GM23338 (cell line): ENCODE results near the gene DYNLT4. TPM values are rescaled to one million over a fixed set of nuclear protein-coding genes. Genes with fewer than 3 reads are reported as not detected.
A peak's percentile ranks its signal among the peaks of the same experiment; 100 is the strongest.

Experiments
- ATAC-seq: fragments of 200-7000 bp; cut with Tn5 transposase; 3 replicates; pipeline ENCODE4 v1.9.1; 2020
- DNase-seq: peaks from one replicate; pipeline ENCODE4 v3.0.0-alpha.2; 2015; ENCODE audit warnings: low spot score
- H2AFZ ChIP-seq: fragments of 200-600 bp; sonication (generic); 2 replicates; pipeline ENCODE4 v1.8.0; 2016; ENCODE audit warnings: antibody characterized with exemption, mild to moderate bottlenecking, moderate library complexity
- H3F3A ChIP-seq: fragments of 200-600 bp; sonication (generic); replicated peaks from 2 replicates; pipeline ENCODE4 v1.8.0; 2017; ENCODE audit warnings: antibody characterized with exemption, mixed run types, low read depth
- H3K27ac ChIP-seq: fragments of 200-600 bp; sonication (generic); 2 replicates; pipeline ENCODE4 v1.6.1; 2016; ENCODE audit warnings: low read depth
- H3K27me3 ChIP-seq: fragments of 200-600 bp; sonication (generic); 2 replicates; pipeline ENCODE4 v1.8.0; 2016; ENCODE audit warnings: mild to moderate bottlenecking, mixed run types, moderate library complexity; ENCODE audit not compliant: insufficient read depth
- H3K36me3 ChIP-seq: fragments of 200-600 bp; sonication (generic); 2 replicates; pipeline ENCODE4 v1.8.0; 2016; ENCODE audit warnings: mild to moderate bottlenecking; ENCODE audit not compliant: insufficient read depth
- H3K4me1 ChIP-seq: fragments of 200-600 bp; sonication (generic); 2 replicates; pipeline ENCODE4 v1.8.0; 2016; ENCODE audit warnings: mild to moderate bottlenecking, moderate library complexity; ENCODE audit not compliant: insufficient read depth
- H3K4me2 ChIP-seq: fragments of 200-600 bp; sonication (generic); 2 replicates; pipeline ENCODE4 v1.7.1; 2017; ENCODE audit warnings: mixed run types
- H3K4me3 ChIP-seq: fragments of 200-600 bp; sonication (generic); 2 replicates; pipeline ENCODE4 v1.6.1; 2016; ENCODE audit warnings: mixed run types
- H3K79me2 ChIP-seq: fragments of 200-600 bp; sonication (generic); replicated peaks from 2 replicates; pipeline ENCODE4 v1.8.0; 2017; ENCODE audit warnings: mild to moderate bottlenecking; ENCODE audit not compliant: insufficient read depth
- H3K9me2 ChIP-seq: fragments of 200-600 bp; sonication (generic); 2 replicates; pipeline ENCODE4 v1.8.0; 2017; ENCODE audit not compliant: insufficient read depth
- H4K20me1 ChIP-seq: fragments of 200-600 bp; sonication (generic); replicated peaks from 2 replicates; pipeline ENCODE4 v1.8.0; 2017; ENCODE audit warnings: mild to moderate bottlenecking; ENCODE audit not compliant: insufficient read depth
- H3K27ac Mint-ChIP-seq: 2 replicates; pipeline ENCODE4 v1.8.0; 2020; ENCODE audit warnings: inconsistent platforms, mild to moderate bottlenecking, moderate library complexity, mixed read lengths
- H3K27me3 Mint-ChIP-seq: 3 replicates; pipeline ENCODE4 v1.8.0; 2022; ENCODE audit warnings: low read depth, mild to moderate bottlenecking, moderate library complexity, mixed read lengths, inconsistent platforms; ENCODE audit not compliant: insufficient read depth, poor library complexity
- H3K36me3 Mint-ChIP-seq: 3 replicates; pipeline ENCODE4 v1.8.0; 2021; ENCODE audit warnings: low read depth, mild to moderate bottlenecking, inconsistent platforms, moderate library complexity, mixed read lengths
- H3K4me1 Mint-ChIP-seq: 3 replicates; pipeline ENCODE4 v1.8.0; 2020; ENCODE audit warnings: mild to moderate bottlenecking, inconsistent platforms, mixed read lengths
- H3K4me3 Mint-ChIP-seq: 3 replicates; pipeline ENCODE4 v1.8.0; 2021; ENCODE audit warnings: moderate library complexity, mild to moderate bottlenecking, inconsistent platforms, mixed read lengths
- H3K9me3 Mint-ChIP-seq: 3 replicates; pipeline ENCODE4 v1.8.0; 2020; ENCODE audit warnings: moderate library complexity, mild to moderate bottlenecking, inconsistent platforms, mixed read lengths
- CREB1 ChIP-seq: fragments of 250-450 bp; sonication (Bioruptor Pico); IDR thresholded peaks from 2 replicates; pipeline ENCODE4 v1.5.0; 2020; ENCODE audit warnings: low read depth, mild to moderate bottlenecking, moderate library complexity
- CTCF ChIP-seq, 2 experiments: fragments of 200-600 bp in 1 of 2; sonication (generic) in 1 of 2; conservative IDR thresholded peaks; 2 replicates each; pipeline versions ENCODE4 v1.5.1 to v1.6.1; 2016 to 2017; ENCODE audit warnings: antibody characterized with exemption in 2 of 2, low read depth in 2 of 2, mild to moderate bottlenecking in 2 of 2, moderate library complexity in 1 of 2
- ETS1 ChIP-seq: IDR thresholded peaks from 2 replicates; pipeline ENCODE4 v1.6.1; 2016; ENCODE audit warnings: antibody characterized with exemption
- EZH2phosphoT487 ChIP-seq: fragments of 200-600 bp; sonication (generic); IDR thresholded peaks from one replicate; pipeline ENCODE4 v1.8.1; 2018; ENCODE audit warnings: antibody characterized with exemption; ENCODE audit not compliant: unreplicated experiment
- JUNB ChIP-seq: IDR thresholded peaks from one replicate; pipeline ENCODE4 v1.6.1; 2016; ENCODE audit warnings: antibody characterized with exemption; ENCODE audit not compliant: unreplicated experiment
- NANOG ChIP-seq: IDR thresholded peaks from 2 replicates; pipeline ENCODE4 v1.6.1; 2016; ENCODE audit warnings: antibody characterized with exemption, borderline replicate concordance
- POLR2AphosphoS5 ChIP-seq: IDR thresholded peaks from 2 replicates; pipeline ENCODE4 v1.6.1; 2016; ENCODE audit warnings: antibody characterized with exemption, low read depth
- REST ChIP-seq: IDR thresholded peaks from one replicate; pipeline ENCODE4 v1.6.1; 2018; ENCODE audit warnings: antibody characterized with exemption; ENCODE audit not compliant: unreplicated experiment
- STAT1 ChIP-seq: IDR thresholded peaks from one replicate; pipeline ENCODE4 v1.6.1; 2016; ENCODE audit warnings: antibody characterized with exemption; ENCODE audit not compliant: unreplicated experiment
- ZNF114 ChIP-seq: fragments of 250-450 bp; sonication (Bioruptor Pico); IDR thresholded peaks from 2 replicates; pipeline ENCODE4 v1.5.0; 2020; ENCODE audit warnings: mild to moderate bottlenecking, moderate library complexity
- ZNF462 ChIP-seq: fragments of 250-450 bp; sonication (Bioruptor Pico); IDR thresholded peaks from 2 replicates; pipeline ENCODE4 v1.5.0; 2020; ENCODE audit warnings: mild to moderate bottlenecking, moderate library complexity
- polyA plus RNA-seq: library from polyadenylated mRNA; unstranded; fragments of >200 nt; fragmentation: Nextera tagmentation; extraction: Ambion mirVana; gene quantifications from 2 replicates; pipeline ENCODE4 v1.2.1, GENCODE V29; 2016
- total RNA-seq: library from RNA; depleted of rRNA; stranded (reverse); fragments of >200 nt; shearing (Covaris generic); gene quantifications from 2 replicates; pipeline ENCODE4 v1.2.3, GENCODE V29; 2014

Gene DYNLT4
- total and polyA plus RNA-seq, 2 experiments from 2014 or later = 0.73 TPM; not detected in 1

GRCh38 chr1:44784094-44785028 lies 22.8 kb downstream of the DYNLT4 start:
- Mint-ChIP-seq H3K36me3 (peaks cover 27% of the 10 kb centered on the region), H3K4me1 (peaks cover 28% of the 10 kb centered on the region), H3K27me3 (peaks cover 31% of the 10 kb centered on the region), H3K27ac (no peak overlapping the region; the same call in 1 of the 2 replicates), H3K9me3 (no peaks in the 10 kb centered on the region; the same call in 2 of the 3 replicates), H3K4me3 (peak overlapping the region; percentile 74)
- peak overlapping the region; percentile 95 for H2AFZ ChIP-seq
- H3K27ac ChIP-seq = no peak overlapping the region
- H3K4me3 ChIP-seq = peak overlapping the region; percentile 66
- ATAC-seq = peak; percentile 44
- DNase-seq = peak; percentile 84
- H3K79me2 ChIP-seq = no peaks in the 10 kb centered on the region
- H4K20me1 ChIP-seq = 0 out of 2 replicates have a peak, but pooled peaks cover 2% of the 10 kb centered on the region
- peaks cover 52% of the 10 kb centered on the region for H3F3A ChIP-seq
- H3K36me3 ChIP-seq = peaks cover 4% of the 10 kb centered on the region
- H3K27me3 ChIP-seq = 0 out of 2 replicates have a peak, but pooled peaks cover 10% of the 10 kb centered on the region
- peak overlapping the region; percentile 89 for H3K4me2 ChIP-seq
- peak; percentile 35; the same call in 1 of the 2 replicates for TF ChIP-seq CREB1
- peak; percentile 37 to 44 for TF ChIP-seq CTCF (conservative IDR thresholded peaks at IDR 0.05; ENCODE audit: low read depth in 2 of 2)
- TF ChIP-seq EZH2phosphoT487 = no peak
- no peak for TF ChIP-seq ZNF114 (CRISPR knock-in tag)
- no peak for TF ChIP-seq JUNB
- TF ChIP-seq STAT1 = no peak
- no peak for TF ChIP-seq NANOG
- no peak for TF ChIP-seq REST
- no peak for TF ChIP-seq ZNF462 (CRISPR knock-in tag)
- TF ChIP-seq ETS1 = peak; percentile 30; the same call in 1 of the 2 replicates
- TF ChIP-seq POLR2AphosphoS5 = peak; percentile 67
- peaks cover 22% of the 10 kb centered on the region for H3K4me1 ChIP-seq
- H3K9me2 ChIP-seq = no peaks in the 10 kb centered on the region
